ENCODE results near the gene PDXK.

- TF ChIP-seq CTCF (IDR thresholded peaks at IDR 0.05; ENCODE audit: low read length) (no peak; the same call in 1 of the 2 replicates), EZH2 (IDR thresholded peaks at IDR 0.05; ENCODE audit: borderline replicate concordance, low read length) (no peak)
Observed at GRCh38 chr21:43727519-43728153, 8.7 kb downstream of the PDXK start.
